ENCODE results near the gene CYP19A1. TPM values are rescaled to one million over a fixed set of nuclear protein-coding genes. Genes with fewer than 3 reads are reported as not detected.

The CYP19A1 gene
- polyA plus RNA-seq, 1 of the 3 experiments (the other 2 are of a cell fraction) = 0.03 TPM

GRCh38 chr15:51316636-51317035 is 21.8 kb downstream of the CYP19A1 start:
- TF ChIP-seq ELF1 (IDR thresholded peaks at IDR 0.05) (no peak), RXRA (IDR thresholded peaks at IDR 0.05; ENCODE audit: borderline replicate concordance, low read depth) (no peak), NRF1 (IDR thresholded peaks at IDR 0.05; ENCODE audit: low read depth, low read length) (no peak), RCOR1 (IDR thresholded peaks at IDR 0.05; ENCODE audit: low read length) (no peak), MXI1 (IDR thresholded peaks at IDR 0.05; ENCODE audit: low read depth, low read length) (no peak), EP300 (IDR thresholded peaks at IDR 0.05; ENCODE audit: borderline replicate concordance in 1 of 2, low read depth in 1 of 2, low read length in 1 of 2) (no peak), MEF2A (IDR thresholded peaks at IDR 0.05; ENCODE audit: borderline replicate concordance, low read depth) (no peak), NFIC (IDR thresholded peaks at IDR 0.05; ENCODE audit: borderline replicate concordance) (no peak), FOSL2 (IDR thresholded peaks at IDR 0.05; ENCODE audit: borderline replicate concordance, low read depth) (no peak), FOXM1 (IDR thresholded peaks at IDR 0.05; ENCODE audit: low read depth) (no peak), YY1 (IDR thresholded peaks at IDR 0.05; ENCODE audit: low read depth) (no peak)
- POLR2A ChIA-PET = no interaction called here
- H3K4me1 ChIP-seq (ENCODE audit: control insufficient read depth in 1 of 2, insufficient read depth in 2 of 2, low read depth in 1 of 2, low read length in 1 of 2) = no peaks in the 10 kb centered on the region; a peak in 1 of 4 replicates
- H3K79me2 ChIP-seq (ENCODE audit: insufficient read depth) = no peaks in the 10 kb centered on the region
- H3K9me3 ChIP-seq = no peaks in the 10 kb centered on the region
- H3K27ac ChIP-seq (ENCODE audit: low read depth in 2 of 2, low read length in 1 of 2) = no peak overlapping the region
- H3K27me3 ChIP-seq (ENCODE audit: insufficient read depth) = no peaks in the 10 kb centered on the region
- DNase-seq = no peak
- no peaks in the 10 kb centered on the region for H3F3A ChIP-seq (replicated peaks; ENCODE audit: insufficient read depth)
- CTCF ChIA-PET = no interaction called here
- no peak overlapping the region for H2AFZ ChIP-seq (ENCODE audit: low read depth)
- no peak overlapping the region for H3K4me3 ChIP-seq (ENCODE audit: low read depth in 2 of 2, low read length in 1 of 2)
- no peak overlapping the region for H3K4me2 ChIP-seq
- H3K9me2 ChIP-seq = no peaks in the 10 kb centered on the region
- WGBS (ENCODE audit: low lambda C conversion rate) = 28% methylated on average over 1 of the region's 1 CpG
- H4K20me1 ChIP-seq (ENCODE audit: insufficient read depth) = no peaks in the 10 kb centered on the region
- H3K36me3 ChIP-seq (replicated peaks in 1 of 2; ENCODE audit: control insufficient read depth in 1 of 2, insufficient read depth in 2 of 2, low read length in 1 of 2) = no peaks in the 10 kb centered on the region
- no peak overlapping the region for H3K9ac ChIP-seq

- Histone ChIP-seq H3K27me3 (ENCODE audit: insufficient read depth) (no peaks in the 10 kb centered on the region), H3K27ac (ENCODE audit: low read depth in 2 of 2, low read length in 1 of 2) (no peak overlapping the region)
- WGBS (ENCODE audit: low lambda C conversion rate) = 49% methylated on average over 6 of the region's 7 CpGs
Measured at GRCh38 chr15:51315726-51316125, 22.7 kb downstream of the CYP19A1 start.

More at GRCh38 chr15:51315726-51316125, 22.7 kb downstream of the CYP19A1 start:
- DNase-seq = no peak
- Histone ChIP-seq H3F3A (replicated peaks; ENCODE audit: insufficient read depth) (no peaks in the 10 kb centered on the region), H3K4me1 (ENCODE audit: control insufficient read depth in 1 of 2, insufficient read depth in 2 of 2, low read depth in 1 of 2, low read length in 1 of 2) (no peaks in the 10 kb centered on the region; a peak in 1 of 4 replicates), H3K9me3 (no peaks in the 10 kb centered on the region), H3K9me2 (no peaks in the 10 kb centered on the region), H3K36me3 (replicated peaks in 1 of 2; ENCODE audit: control insufficient read depth in 1 of 2, insufficient read depth in 2 of 2, low read length in 1 of 2) (no peaks in the 10 kb centered on the region), H2AFZ (ENCODE audit: low read depth) (no peak overlapping the region), H3K79me2 (ENCODE audit: insufficient read depth) (no peaks in the 10 kb centered on the region), H3K9ac (no peak overlapping the region), H3K4me2 (no peak overlapping the region), H4K20me1 (ENCODE audit: insufficient read depth) (no peaks in the 10 kb centered on the region), H3K4me3 (ENCODE audit: low read depth in 2 of 2, low read length in 1 of 2) (no peak overlapping the region)
- ChIA-PET POLR2A (no interaction called here), CTCF (no interaction called here)
- TF ChIP-seq USF1 (IDR thresholded peaks at IDR 0.05; ENCODE audit: borderline replicate concordance, low read depth) = no peak
- TF ChIP-seq MAX (IDR thresholded peaks at IDR 0.05; ENCODE audit: low read depth) = no peak
- TF ChIP-seq REST (IDR thresholded peaks at IDR 0.05; ENCODE audit: low read depth, low read length) = no peak
- no peak for TF ChIP-seq TEAD4 (IDR thresholded peaks at IDR 0.05; ENCODE audit: borderline replicate concordance, insufficient read depth)
- TF ChIP-seq RCOR1 (IDR thresholded peaks at IDR 0.05; ENCODE audit: low read length) = no peak
- no peak for TF ChIP-seq MXI1 (IDR thresholded peaks at IDR 0.05; ENCODE audit: low read depth, low read length)
- no peak for TF ChIP-seq EP300 (IDR thresholded peaks at IDR 0.05; ENCODE audit: borderline replicate concordance in 1 of 2, low read depth in 1 of 2, low read length in 1 of 2)
- no peak for TF ChIP-seq FOXM1 (IDR thresholded peaks at IDR 0.05; ENCODE audit: low read depth)

Data from SK-N-SH (cell line).